Type B pancreatic cell (in vitro differentiated cells): ENCODE data around the gene RAET1L. TPM values are rescaled to one million over a fixed set of nuclear protein-coding genes. Genes with fewer than 3 reads are reported as not detected.

Source experiments
- DNase-seq: peaks from one replicate; pipeline ENCODE4 v3.0.0; 2021; ENCODE audit warnings: mixed read lengths; ENCODE audit not compliant: unreplicated experiment; ENCODE audit errors: extremely low spot score
- H3K27ac Mint-ChIP-seq: 2 replicates; pipeline ENCODE4 v1.8.0; 2021; ENCODE audit warnings: mild to moderate bottlenecking, mixed read lengths
- H3K27me3 Mint-ChIP-seq: 2 replicates; pipeline ENCODE4 v1.8.0; 2021; ENCODE audit warnings: mixed read lengths
- H3K36me3 Mint-ChIP-seq: 2 replicates; pipeline ENCODE4 v1.8.0; 2021; ENCODE audit warnings: mixed read lengths
- H3K4me1 Mint-ChIP-seq: one replicate; pipeline ENCODE4 v1.8.0; 2021; ENCODE audit warnings: mixed read lengths; ENCODE audit not compliant: unreplicated experiment
- H3K4me3 Mint-ChIP-seq: 2 replicates; pipeline ENCODE4 v1.8.0; 2021; ENCODE audit warnings: mild to moderate bottlenecking, mixed read lengths
- H3K9me3 Mint-ChIP-seq: 2 replicates; pipeline ENCODE4 v1.8.0; 2021; ENCODE audit warnings: mixed read lengths
- CTCF ChIP-seq: fragments of 200-600 bp; sonication (generic); conservative IDR thresholded peaks from 2 replicates; pipeline ENCODE4 v1.5.0; 2021; ENCODE audit warnings: antibody characterized with exemption, mild to moderate bottlenecking
- total RNA-seq: library from RNA; stranded (reverse); gene quantifications from 2 replicates; pipeline ENCODE4 v1.2.1, GENCODE V29; 2021; ENCODE audit warnings: low replicate concordance

Gene RAET1L
- total RNA-seq, 1 donor from 2014 or later = not detected

GRCh38 chr6:149987602-149988107 lies 37.7 kb downstream of the RAET1L start:
- Mint-ChIP-seq H3K4me3 (no peak overlapping the region), H3K4me1 (peaks cover 13% of the 10 kb centered on the region), H3K9me3 (peaks cover 9% of the 10 kb centered on the region), H3K27me3 (peaks cover 94% of the 10 kb centered on the region), H3K27ac (no peak overlapping the region), H3K36me3 (no peaks in the 10 kb centered on the region)
- DNase-seq = no peak
- no peak for TF ChIP-seq CTCF

- Mint-ChIP-seq H3K9me3 (peaks cover 9% of the 10 kb centered on the region), H3K36me3 (no peaks in the 10 kb centered on the region), H3K4me3 (no peak overlapping the region), H3K27ac (no peak overlapping the region), H3K4me1 (peaks cover 6% of the 10 kb centered on the region), H3K27me3 (peaks cover 94% of the 10 kb centered on the region)
- DNase-seq = no peak
- no peak for TF ChIP-seq CTCF
Measured at GRCh38 chr6:149985481-149985937, 39.8 kb downstream of the RAET1L start.

- Mint-ChIP-seq H3K4me1 (peaks cover 3% of the 10 kb centered on the region), H3K9me3 (peaks cover 9% of the 10 kb centered on the region), H3K27me3 (peaks cover 92% of the 10 kb centered on the region), H3K4me3 (no peak overlapping the region), H3K36me3 (no peaks in the 10 kb centered on the region), H3K27ac (peak overlapping the region; percentile 84)
- TF ChIP-seq CTCF = no peak
- no peak for DNase-seq
Measured at GRCh38 chr6:149984773-149985172, 40.6 kb downstream of the RAET1L start.

- H3K36me3 Mint-ChIP-seq = no peaks in the 10 kb centered on the region
- no peak for TF ChIP-seq CTCF
- peaks cover 2% of the 10 kb centered on the region for H3K9me3 Mint-ChIP-seq
- H3K27me3 Mint-ChIP-seq = peaks cover 91% of the 10 kb centered on the region
- peak overlapping the region; percentile 26 for H3K27ac Mint-ChIP-seq
- H3K4me3 Mint-ChIP-seq = no peak overlapping the region
- no peak for DNase-seq
- H3K4me1 Mint-ChIP-seq = no peaks in the 10 kb centered on the region
Measured at GRCh38 chr6:149983145-149983544, 42.2 kb downstream of the RAET1L start.

- no peaks in the 10 kb centered on the region for H3K9me3 Mint-ChIP-seq
- DNase-seq = no peak
- peaks cover 91% of the 10 kb centered on the region for H3K27me3 Mint-ChIP-seq
- no peak for TF ChIP-seq CTCF
- H3K4me1 Mint-ChIP-seq = no peaks in the 10 kb centered on the region
- H3K27ac Mint-ChIP-seq = no peak overlapping the region
- no peaks in the 10 kb centered on the region for H3K36me3 Mint-ChIP-seq
- no peak overlapping the region for H3K4me3 Mint-ChIP-seq
Measured at GRCh38 chr6:149979293-149979692, 46.0 kb downstream of the RAET1L start.

- no peaks in the 10 kb centered on the region for H3K9me3 Mint-ChIP-seq
- H3K36me3 Mint-ChIP-seq = no peaks in the 10 kb centered on the region
- no peak overlapping the region for H3K27ac Mint-ChIP-seq
- no peak for TF ChIP-seq CTCF
- peaks cover 97% of the 10 kb centered on the region for H3K27me3 Mint-ChIP-seq
- no peak overlapping the region for H3K4me3 Mint-ChIP-seq
- DNase-seq = no peak
- H3K4me1 Mint-ChIP-seq = no peaks in the 10 kb centered on the region
Measured at GRCh38 chr6:149978610-149979009, 46.7 kb downstream of the RAET1L start.
